HepG2 (cell line): ENCODE measurements around the gene KCNT2. TPM values are rescaled to one million over a fixed set of nuclear protein-coding genes. Genes with fewer than 3 reads are reported as not detected.

Experiments
- CREB1 ChIP-seq, 2 experiments: fragments of 450-650 bp in 1 of 2; IDR thresholded peaks; 2 replicates each; pipeline ENCODE4 v1.6.1; 2016 to 2017; ENCODE audit warnings: control low read depth in 1 of 2, mild to moderate bottlenecking in 1 of 2, missing compliant biosample characterization in 1 of 2, missing genetic modification characterization in 1 of 2
- CREM ChIP-seq, 2 experiments: sonication (generic) in 1 of 2; formaldehyde crosslinking in 1 of 2; IDR thresholded peaks; 2 replicates each; pipeline versions ENCODE4 v1.4.0 to v1.6.1; 2016 to 2020; ENCODE audit warnings: antibody characterized with exemption in 1 of 2, mild to moderate bottlenecking in 1 of 2, missing genetic modification reagents in 1 of 2
- DNMT1 ChIP-seq: sonication (generic); formaldehyde crosslinking; IDR thresholded peaks from 2 replicates; pipeline ENCODE4 v1.5.1; 2020; ENCODE audit warnings: mild to moderate bottlenecking, missing genetic modification reagents
- EHMT2 ChIP-seq: fragments of 200-600 bp; sonication (generic); IDR thresholded peaks from 2 replicates; pipeline ENCODE4 v1.7.0; 2017; ENCODE audit warnings: antibody characterized with exemption, low read depth, low read length, borderline replicate concordance
- HDAC2 ChIP-seq: sonication (generic); formaldehyde crosslinking; IDR thresholded peaks from 2 replicates; pipeline ENCODE4 v1.4.0; 2020; ENCODE audit warnings: missing genetic modification reagents
- HOXA9 ChIP-seq: sonication (generic); formaldehyde crosslinking; IDR thresholded peaks from 2 replicates; pipeline ENCODE4 v1.8.1; 2022; ENCODE audit warnings: missing genetic modification reagents, mild to moderate bottlenecking, moderate library complexity, borderline replicate concordance
- HOXD1 ChIP-seq: sonication (generic); formaldehyde crosslinking; IDR thresholded peaks from 2 replicates; pipeline ENCODE4 v1.5.0; 2020; ENCODE audit warnings: missing genetic modification reagents
- MIER3 ChIP-seq: IDR thresholded peaks from 2 replicates; pipeline ENCODE4 v1.6.1; 2016; ENCODE audit warnings: missing compliant biosample characterization, borderline replicate concordance
- NKX3-1 ChIP-seq: sonication (generic); formaldehyde crosslinking; IDR thresholded peaks from 2 replicates; pipeline ENCODE4 v1.5.0; 2020; ENCODE audit warnings: missing genetic modification reagents
- PAXIP1 ChIP-seq: sonication (generic); formaldehyde crosslinking; conservative IDR thresholded peaks from 2 replicates; pipeline ENCODE4 v1.4.0; 2020; ENCODE audit warnings: mild to moderate bottlenecking, missing genetic modification reagents, moderate library complexity
- SNAPC2 ChIP-seq: sonication (generic); formaldehyde crosslinking; IDR thresholded peaks from 2 replicates; pipeline ENCODE4 v1.8.1; 2022; ENCODE audit warnings: mild to moderate bottlenecking, missing genetic modification reagents
- SOX5 ChIP-seq: IDR thresholded peaks from 2 replicates; pipeline ENCODE4 v1.6.1; 2016; ENCODE audit warnings: borderline replicate concordance
- TFAP4 ChIP-seq: sonication (generic); IDR thresholded peaks from 2 replicates; pipeline ENCODE4 v1.6.1; 2016; ENCODE audit warnings: low read depth, borderline replicate concordance
- ZNF503 ChIP-seq: sonication (generic); formaldehyde crosslinking; IDR thresholded peaks from 2 replicates; pipeline ENCODE4 v1.4.0; 2020; ENCODE audit warnings: missing genetic modification reagents
- ZNF644 ChIP-seq: IDR thresholded peaks from 2 replicates; pipeline ENCODE4 v1.6.1; 2016; ENCODE audit warnings: low read depth
- polyA plus RNA-seq, 8 experiments: library from polyadenylated mRNA; depleted of rRNA in 3 of 8; stranded (reverse) in 7 of 8; unstranded in 1 of 8; fragments of >200 nt; fragmentation: Illumina TruSeq in 4 of 8; extraction: Trizol in 4 of 8; gene quantifications; 2 replicates each; pipeline versions ENCODE4 v1.2.1 to v1.2.3, GENCODE V29; 2011 to 2016; ENCODE audit warnings: low read depth in 4 of 8, missing spikeins in 1 of 8, mixed read lengths in 1 of 8; ENCODE audit not compliant: insufficient read depth in 1 of 8
- total RNA-seq, 5 experiments: library from RNA; depleted of rRNA; stranded (reverse); fragments of >200 nt; fragmentation: Illumina TruSeq; extraction: Trizol; gene quantifications; 2 replicates each; pipeline ENCODE4 v1.2.3, GENCODE V29; 2016; ENCODE audit warnings: low read depth in 1 of 5
- TF ChIP-seq, protein P1 (sequence below): sonication (generic); formaldehyde crosslinking; IDR thresholded peaks from 2 replicates; pipeline ENCODE4 v1.4.0; 2020; ENCODE audit warnings: missing genetic modification reagents, borderline replicate concordance

Gene KCNT2
- total and polyA plus RNA-seq, 2 of the 13 experiments (the other 11 are each of a cell fraction or from before 2014, with no cell fraction given), result not detected

- TF ChIP-seq HOXD1, result peak; percentile 98
- TF ChIP-seq TFAP4, result 0 out of 2 replicates have a peak, but pooled peaks have one; percentile 10
- TF ChIP-seq ZNF503 (CRISPR knock-in tag), result peak; percentile 89
- no peak for TF ChIP-seq DNMT1 (CRISPR knock-in tag)
- peak; percentile 96 for TF ChIP-seq CREM (IDR thresholded peaks at IDR 0.05)
- no peak for TF ChIP-seq CREM (CRISPR knock-in tag; IDR thresholded peaks at IDR 0.05)
- TF ChIP-seq MIER3 (CRISPR knock-in tag), result peak; percentile 76; the same call in 1 of the 2 replicates
- TF ChIP-seq HDAC2 (CRISPR knock-in tag), result peak; percentile 85
- TF ChIP-seq SNAPC2 (CRISPR knock-in tag), result no peak
- no peak for TF ChIP-seq HOXA9 (CRISPR knock-in tag)
- TF ChIP-seq, protein P1, sequence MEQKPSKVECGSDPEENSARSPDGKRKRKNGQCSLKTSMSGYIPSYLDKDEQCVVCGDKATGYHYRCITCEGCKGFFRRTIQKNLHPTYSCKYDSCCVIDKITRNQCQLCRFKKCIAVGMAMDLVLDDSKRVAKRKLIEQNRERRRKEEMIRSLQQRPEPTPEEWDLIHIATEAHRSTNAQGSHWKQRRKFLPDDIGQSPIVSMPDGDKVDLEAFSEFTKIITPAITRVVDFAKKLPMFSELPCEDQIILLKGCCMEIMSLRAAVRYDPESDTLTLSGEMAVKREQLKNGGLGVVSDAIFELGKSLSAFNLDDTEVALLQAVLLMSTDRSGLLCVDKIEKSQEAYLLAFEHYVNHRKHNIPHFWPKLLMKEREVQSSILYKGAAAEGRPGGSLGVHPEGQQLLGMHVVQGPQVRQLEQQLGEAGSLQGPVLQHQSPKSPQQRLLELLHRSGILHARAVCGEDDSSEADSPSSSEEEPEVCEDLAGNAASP, result peak; percentile 85; the same call in 1 of the 2 replicates
- TF ChIP-seq PAXIP1 (CRISPR knock-in tag), result peak; percentile 91
- TF ChIP-seq EHMT2, result peak; percentile 45; the same call in 1 of the 2 replicates
- TF ChIP-seq NKX3-1, result peak; percentile 42; the same call in 1 of the 2 replicates
- peak; percentile 95 for TF ChIP-seq ZNF644 (CRISPR knock-in tag)
- TF ChIP-seq CREB1 (IDR thresholded peaks at IDR 0.05), result 0 out of 2 replicates have a peak, but pooled peaks have one; percentile 8
- TF ChIP-seq CREB1 (CRISPR knock-in tag; IDR thresholded peaks at IDR 0.05), result peak; percentile 92
- TF ChIP-seq SOX5 (CRISPR knock-in tag), result peak; percentile 84
Observed at GRCh38 chr1:196438329-196438728, 169.9 kb downstream of the KCNT2 start (continued).
